GM12878 (cell line): ENCODE data around the gene SAMD4A. TPM values are rescaled to one million over a fixed set of nuclear protein-coding genes. Genes with fewer than 3 reads are reported as not detected.

Source experiments
- ATF7 ChIP-seq: fragments of 450-650 bp; IDR thresholded peaks from 2 replicates; pipeline ENCODE4 v1.6.1; 2016; ENCODE audit warnings: low read depth, mild to moderate bottlenecking
- BHLHE40 ChIP-seq, 2 experiments: fragments of 450-650 bp in 1 of 2; IDR thresholded peaks; 2 replicates each; pipeline ENCODE4 v1.6.1; 2011 to 2017; ENCODE audit warnings: low read depth in 2 of 2, borderline replicate concordance in 1 of 2, improper control_type of control experiment in 1 of 2, low read length in 1 of 2, mild to moderate bottlenecking in 1 of 2
- CHD4 ChIP-seq: fragments of 200-600 bp; sonication (generic); IDR thresholded peaks from 2 replicates; pipeline ENCODE4 v1.6.1; 2016; ENCODE audit warnings: mild to moderate bottlenecking
- CTCF ChIP-seq, 3 experiments: IDR thresholded peaks in 2 of 3; conservative IDR thresholded peaks in 1 of 3; 2 replicates each; pipeline ENCODE4 v1.5.1; 2011; ENCODE audit warnings: low read depth in 3 of 3, low read length in 3 of 3, mild to moderate bottlenecking in 3 of 3, control low read depth in 2 of 3, moderate library complexity in 2 of 3, inconsistent platforms in 1 of 3, mixed read lengths in 1 of 3; ENCODE audit not compliant: control insufficient read depth in 2 of 3, insufficient read depth in 1 of 3; ENCODE audit errors: extremely low read depth in 1 of 3
- EP300 ChIP-seq, 2 experiments: fragments of 150-350 bp in 1 of 2; IDR thresholded peaks; 2 replicates each; pipeline ENCODE4 v1.6.1; 2011 to 2012; ENCODE audit warnings: low read depth in 2 of 2, low read length in 2 of 2, borderline replicate concordance in 1 of 2, improper control_type of control experiment in 1 of 2, inconsistent platforms in 1 of 2; ENCODE audit not compliant: control insufficient read depth in 1 of 2
- ETV6 ChIP-seq, 2 experiments: fragments of 450-650 bp in 1 of 2; IDR thresholded peaks in 1 of 2; conservative IDR thresholded peaks in 1 of 2; 2 replicates each; pipeline ENCODE4 v1.6.1; 2014; ENCODE audit warnings: antibody characterized with exemption in 1 of 2, borderline replicate concordance in 1 of 2, low read depth in 1 of 2, mild to moderate bottlenecking in 1 of 2, moderate library complexity in 1 of 2
- MYC ChIP-seq: IDR thresholded peaks from 2 replicates; pipeline ENCODE4 v1.6.1; 2011; ENCODE audit warnings: mild to moderate bottlenecking, low read length, moderate library complexity, inconsistent platforms; ENCODE audit not compliant: insufficient read depth, insufficient replicate concordance, insufficient read length, severe bottlenecking
- RUNX3 ChIP-seq: IDR thresholded peaks from 2 replicates; pipeline ENCODE4 v1.6.1; 2012; ENCODE audit warnings: low read length, inconsistent platforms
- ZBTB40 ChIP-seq: fragments of 450-650 bp; IDR thresholded peaks from 2 replicates; pipeline ENCODE4 v1.6.1; 2016; ENCODE audit warnings: mild to moderate bottlenecking, moderate library complexity, borderline replicate concordance
- ZNF217 ChIP-seq: fragments of 450-650 bp; IDR thresholded peaks from 2 replicates; pipeline ENCODE4 v1.6.1; 2017; ENCODE audit warnings: antibody characterized with exemption, mild to moderate bottlenecking
- polyA plus RNA-seq, 11 experiments: library from polyadenylated mRNA; depleted of rRNA in 4 of 11; unstranded in 6 of 11; stranded (reverse) in 5 of 11; fragments of >200 nt; fragmentation: Nextera tagmentation in 4 of 11; fragmentation: Illumina TruSeq in 1 of 11; extraction: Ambion mirVana in 4 of 11; extraction: Trizol in 1 of 11; gene quantifications; 1 replicate in 1 of 11; 2 replicates in 10 of 11; pipeline versions ENCODE4 v1.2.1 to v1.2.3, GENCODE V29; 2011 to 2016; ENCODE audit warnings: inconsistent platforms in 2 of 11, missing spikeins in 2 of 11, low read depth in 1 of 11
- total RNA-seq, 4 experiments: library from RNA; depleted of rRNA in 3 of 4; stranded (reverse); fragments of >200 nt in 3 of 4; fragmentation: Illumina TruSeq in 1 of 4; extraction: Trizol in 1 of 4; gene quantifications; 2 replicates each; pipeline versions ENCODE4 v1.2.1 to v1.2.3, GENCODE V29; 2013 to 2021
- TF ChIP-seq, protein P1 (sequence below): fragments of 450-650 bp; IDR thresholded peaks from 2 replicates; pipeline ENCODE4 v1.6.1; 2018; ENCODE audit warnings: borderline replicate concordance, mild to moderate bottlenecking; ENCODE audit not compliant: partially characterized antibody
- TF ChIP-seq, protein P2 (sequence below): IDR thresholded peaks from 2 replicates; pipeline ENCODE4 v1.6.1; 2012; ENCODE audit warnings: low read length, inconsistent platforms
- TF ChIP-seq, protein P3 (sequence below): fragments of 450-650 bp; IDR thresholded peaks from 2 replicates; pipeline ENCODE4 v1.6.1; 2017; ENCODE audit warnings: mild to moderate bottlenecking, low read depth, inconsistent platforms; ENCODE audit not compliant: poor library complexity, severe bottlenecking

Gene SAMD4A
- total and polyA plus RNA-seq, 10 of the 15 experiments (the other 5 are each of a cell fraction or from before 2014, with no cell fraction given) = 0.05 to 0.56 (median 0.31) TPM

DNA sequence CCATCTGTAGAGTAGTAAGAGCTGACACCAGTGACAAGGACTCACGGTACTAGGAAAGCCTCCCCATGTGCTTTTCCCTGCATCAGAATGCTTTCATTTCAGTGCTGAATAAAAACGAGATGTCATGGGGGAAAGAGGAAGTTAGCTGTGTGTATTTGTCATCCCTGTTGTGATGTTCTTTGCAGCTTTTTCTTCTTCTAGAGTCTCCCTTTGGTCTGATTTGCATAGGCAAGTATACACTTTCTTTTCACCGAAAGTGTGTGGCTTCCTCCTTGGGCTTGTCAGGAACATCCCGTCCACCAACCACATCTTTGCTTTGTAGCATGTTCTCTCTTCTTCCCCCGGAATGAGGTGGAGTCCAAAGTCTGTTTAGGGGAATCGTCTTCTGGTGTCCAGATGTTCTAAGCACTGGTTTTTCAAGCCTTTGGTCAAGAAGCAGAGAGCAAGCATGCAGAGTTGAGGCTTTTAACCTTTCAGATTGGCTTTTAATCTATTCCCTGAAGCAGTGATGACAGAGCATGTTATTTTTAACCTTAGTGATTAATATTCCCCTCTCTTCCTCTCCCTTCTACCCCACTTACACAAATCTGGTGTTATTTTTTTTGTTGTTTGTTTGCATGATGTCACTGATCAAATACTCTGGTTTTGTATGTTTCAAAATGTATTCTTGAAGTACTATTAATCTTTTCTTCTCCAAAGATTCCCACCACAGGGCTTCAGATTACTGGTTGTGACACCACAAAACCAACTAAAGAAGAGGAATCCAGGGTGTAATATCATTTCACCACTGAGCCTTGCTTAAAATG is 163.4 kb downstream of the SAMD4A start (continued):
- TF ChIP-seq CTCF (IDR thresholded peaks at IDR 0.05 in 2 of 3, conservative IDR thresholded peaks at IDR 0.05 in 1 of 3; ENCODE audit: control insufficient read depth in 2 of 3, extremely low read depth in 1 of 3, insufficient read depth in 1 of 3, low read depth in 3 of 3, low read length in 3 of 3) = no peak
- TF ChIP-seq, protein P1, sequence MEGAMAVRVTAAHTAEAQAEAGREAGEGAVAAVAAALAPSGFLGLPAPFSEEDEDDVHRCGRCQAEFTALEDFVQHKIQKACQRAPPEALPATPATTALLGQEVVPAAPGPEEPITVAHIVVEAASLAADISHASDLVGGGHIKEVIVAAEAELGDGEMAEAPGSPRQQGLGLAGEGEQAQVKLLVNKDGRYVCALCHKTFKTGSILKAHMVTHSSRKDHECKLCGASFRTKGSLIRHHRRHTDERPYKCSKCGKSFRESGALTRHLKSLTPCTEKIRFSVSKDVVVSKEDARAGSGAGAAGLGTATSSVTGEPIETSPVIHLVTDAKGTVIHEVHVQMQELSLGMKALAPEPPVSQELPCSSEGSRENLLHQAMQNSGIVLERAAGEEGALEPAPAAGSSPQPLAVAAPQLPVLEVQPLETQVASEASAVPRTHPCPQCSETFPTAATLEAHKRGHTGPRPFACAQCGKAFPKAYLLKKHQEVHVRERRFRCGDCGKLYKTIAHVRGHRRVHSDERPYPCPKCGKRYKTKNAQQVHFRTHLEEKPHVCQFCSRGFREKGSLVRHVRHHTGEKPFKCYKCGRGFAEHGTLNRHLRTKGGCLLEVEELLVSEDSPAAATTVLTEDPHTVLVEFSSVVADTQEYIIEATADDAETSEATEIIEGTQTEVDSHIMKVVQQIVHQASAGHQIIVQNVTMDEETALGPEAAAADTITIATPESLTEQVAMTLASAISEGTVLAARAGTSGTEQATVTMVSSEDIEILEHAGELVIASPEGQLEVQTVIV = no peak
- TF ChIP-seq, protein P2, sequence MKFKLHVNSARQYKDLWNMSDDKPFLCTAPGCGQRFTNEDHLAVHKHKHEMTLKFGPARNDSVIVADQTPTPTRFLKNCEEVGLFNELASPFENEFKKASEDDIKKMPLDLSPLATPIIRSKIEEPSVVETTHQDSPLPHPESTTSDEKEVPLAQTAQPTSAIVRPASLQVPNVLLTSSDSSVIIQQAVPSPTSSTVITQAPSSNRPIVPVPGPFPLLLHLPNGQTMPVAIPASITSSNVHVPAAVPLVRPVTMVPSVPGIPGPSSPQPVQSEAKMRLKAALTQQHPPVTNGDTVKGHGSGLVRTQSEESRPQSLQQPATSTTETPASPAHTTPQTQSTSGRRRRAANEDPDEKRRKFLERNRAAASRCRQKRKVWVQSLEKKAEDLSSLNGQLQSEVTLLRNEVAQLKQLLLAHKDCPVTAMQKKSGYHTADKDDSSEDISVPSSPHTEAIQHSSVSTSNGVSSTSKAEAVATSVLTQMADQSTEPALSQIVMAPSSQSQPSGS = peak; percentile 61
- TF ChIP-seq, protein P3, sequence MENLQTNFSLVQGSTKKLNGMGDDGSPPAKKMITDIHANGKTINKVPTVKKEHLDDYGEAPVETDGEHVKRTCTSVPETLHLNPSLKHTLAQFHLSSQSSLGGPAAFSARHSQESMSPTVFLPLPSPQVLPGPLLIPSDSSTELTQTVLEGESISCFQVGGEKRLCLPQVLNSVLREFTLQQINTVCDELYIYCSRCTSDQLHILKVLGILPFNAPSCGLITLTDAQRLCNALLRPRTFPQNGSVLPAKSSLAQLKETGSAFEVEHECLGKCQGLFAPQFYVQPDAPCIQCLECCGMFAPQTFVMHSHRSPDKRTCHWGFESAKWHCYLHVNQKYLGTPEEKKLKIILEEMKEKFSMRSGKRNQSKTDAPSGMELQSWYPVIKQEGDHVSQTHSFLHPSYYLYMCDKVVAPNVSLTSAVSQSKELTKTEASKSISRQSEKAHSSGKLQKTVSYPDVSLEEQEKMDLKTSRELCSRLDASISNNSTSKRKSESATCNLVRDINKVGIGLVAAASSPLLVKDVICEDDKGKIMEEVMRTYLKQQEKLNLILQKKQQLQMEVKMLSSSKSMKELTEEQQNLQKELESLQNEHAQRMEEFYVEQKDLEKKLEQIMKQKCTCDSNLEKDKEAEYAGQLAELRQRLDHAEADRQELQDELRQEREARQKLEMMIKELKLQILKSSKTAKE = peak; percentile 82
- TF ChIP-seq BHLHE40 (IDR thresholded peaks at IDR 0.05; ENCODE audit: borderline replicate concordance in 1 of 2, low read depth in 2 of 2, low read length in 1 of 2) = peak; percentile 69 to 76; a peak in 2 of 4 replicates
- TF ChIP-seq RUNX3 = peak; percentile 88
- no peak for TF ChIP-seq ZNF217
- peak; percentile 41 for TF ChIP-seq MYC
- peak in 1 of 2 experiments; percentile 81; a peak in 2 of 4 replicates for TF ChIP-seq ETV6 (conservative IDR thresholded peaks at IDR 0.05 in 1 of 2, IDR thresholded peaks at IDR 0.05 in 1 of 2; ENCODE audit: borderline replicate concordance in 1 of 2, low read depth in 1 of 2)
- peak; percentile 78 for TF ChIP-seq ATF7
- no peak for TF ChIP-seq ZBTB40
- TF ChIP-seq EP300 (IDR thresholded peaks at IDR 0.05; ENCODE audit: borderline replicate concordance in 1 of 2, control insufficient read depth in 1 of 2, low read depth in 2 of 2, low read length in 2 of 2) = peak in 1 of 2 experiments; percentile 79; a peak in 1 of 4 replicates
- TF ChIP-seq CHD4 = no peak
